CD4-positive, alpha-beta T cell (primary cell): Measurements from ENCODE around the gene C1orf185. TPM values are rescaled to one million over a fixed set of nuclear protein-coding genes. Genes with fewer than 3 reads are reported as not detected.

Experiments
- ATAC-seq: fragments of 200-7000 bp; cut with Tn5 transposase; one replicate; pipeline ENCODE4 v1.10.0; 2022; ENCODE audit warnings: mild to moderate bottlenecking; ENCODE audit not compliant: poor library complexity
- CTCF ChIA-PET: fragments of 350-600 bp; sonication (Branson Sonifier 250); formaldehyde crosslinking; loops from one replicate; lab custom pipeline; 2021; ENCODE audit warnings: antibody characterized with exemption, inconsistent platforms; lab: Charles Lee
- POLR2A ChIA-PET: fragments of 350-600 bp; sonication (Branson Sonifier 250); formaldehyde crosslinking; loops from one replicate; lab custom pipeline; 2021; ENCODE audit warnings: antibody characterized with exemption, inconsistent platforms; lab: Charles Lee
- DNase-seq, 14 experiments: peaks; one replicate each; pipeline ENCODE4 v3.0.0-alpha.2; 2013 to 2020; ENCODE audit warnings: mixed read lengths in 2 of 14
- H3K27ac ChIP-seq, 2 donors: one replicate each; pipeline versions ENCODE4 v1.5.1 to v1.7.0; 2013; ENCODE audit warnings: low read length in 2 of 2, low read depth in 1 of 2, mild to moderate bottlenecking in 1 of 2
- H3K27me3 ChIP-seq, 2 experiments: 1 replicate in 1 of 2; 2 replicates in 1 of 2; pipeline versions ENCODE4 v1.6.1 to v1.7.0; 2013; ENCODE audit warnings: low read length in 2 of 2, control low read depth in 1 of 2, mild to moderate bottlenecking in 1 of 2, moderate library complexity in 1 of 2; ENCODE audit not compliant: insufficient read depth in 2 of 2, control insufficient read depth in 1 of 2
- H3K36me3 ChIP-seq: one replicate; pipeline ENCODE4 v1.6.1; 2013; ENCODE audit warnings: low read length, control low read depth; ENCODE audit not compliant: insufficient read depth
- H3K4me1 ChIP-seq: one replicate; pipeline ENCODE4 v1.6.1; 2013; ENCODE audit warnings: low read length, control low read depth; ENCODE audit not compliant: insufficient read depth
- H3K4me3 ChIP-seq: one replicate; pipeline ENCODE4 v1.5.1; 2013; ENCODE audit warnings: mild to moderate bottlenecking, low read length, moderate library complexity
- H3K9me3 ChIP-seq, 2 experiments: 1 replicate in 1 of 2; 2 replicates in 1 of 2; pipeline versions ENCODE4 v1.6.1 to v1.7.0; 2013; ENCODE audit warnings: low read length in 2 of 2, mild to moderate bottlenecking in 2 of 2, control low read depth in 1 of 2, moderate library complexity in 1 of 2; ENCODE audit not compliant: control insufficient read depth in 1 of 2, insufficient read depth in 1 of 2
- H3K27ac Mint-ChIP-seq: one replicate; pipeline ENCODE4 v1.8.0; 2020; ENCODE audit warnings: mixed read lengths
- H3K27me3 Mint-ChIP-seq: one replicate; pipeline ENCODE4 v1.8.0; 2021; ENCODE audit warnings: mixed read lengths
- H3K36me3 Mint-ChIP-seq: one replicate; pipeline ENCODE4 v1.8.0; 2021; ENCODE audit warnings: low read depth, mixed read lengths
- H3K4me1 Mint-ChIP-seq: one replicate; pipeline ENCODE4 v1.8.0; 2021; ENCODE audit warnings: low read depth, mixed read lengths
- H3K4me3 Mint-ChIP-seq: one replicate; pipeline ENCODE4 v1.8.0; 2020; ENCODE audit warnings: mild to moderate bottlenecking, mixed read lengths
- H3K9me3 Mint-ChIP-seq: one replicate; pipeline ENCODE4 v1.8.0; 2020; ENCODE audit warnings: mixed read lengths
- intact Hi-C, 2 experiments: fragments of 100-400 bp; cut with DNase I in 1 of 2; cut with micrococcal nuclease in 1 of 2; formaldehyde crosslinking; loops; one replicate each; pipeline versions ENCODE4 v1.15.1 to v1.9.0; 2023 to 2025; cut with DNase I, micrococcal nuclease
- total RNA-seq, 174 experiments: library from RNA in 2 of 174; stranded (reverse) in 2 of 174; gene quantifications; one replicate each; pipeline ENCODE4 v1.2.3 and lab custom pipeline; 2021 to 2026
- TF ChIP-seq, protein P1 (sequence below): fragments of 200-600 bp; IDR thresholded peaks from one replicate; pipeline ENCODE4 v1.8.0; 2022; ENCODE audit warnings: antibody characterized with exemption, mild to moderate bottlenecking

C1orf185 gene
- total RNA-seq, 2 experiments from 2014 or later, result not detected

DNA sequence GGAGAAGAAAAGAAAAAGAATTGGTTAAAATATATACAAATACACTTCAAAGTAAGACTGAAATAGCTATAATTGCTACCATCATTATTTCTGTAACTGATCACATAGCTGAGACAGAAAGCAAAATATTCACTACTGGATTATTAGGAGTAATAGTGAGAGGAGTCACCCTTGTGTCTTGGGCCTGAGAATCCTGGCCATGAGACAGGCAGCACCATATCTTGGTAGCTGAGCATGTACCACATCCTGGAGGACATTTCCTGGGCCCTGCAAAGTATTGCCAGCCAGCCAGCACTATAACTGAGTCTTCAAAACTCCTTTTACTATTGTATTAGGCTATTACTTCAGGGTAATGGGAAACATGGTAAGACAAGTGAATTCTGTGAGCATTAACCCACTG lies 63.5 kb downstream of the C1orf185 start:
- no peaks in the 10 kb centered on the region for H3K27me3 ChIP-seq
- intact Hi-C loops, result no loop called here
- ATAC-seq (no peak), DNase-seq (no peak)
- POLR2A ChIA-PET, result no interaction called here
- no peak overlapping the region for H3K27ac ChIP-seq
- H3K4me1 ChIP-seq, result no peaks in the 10 kb centered on the region
- H3K27ac Mint-ChIP-seq, result no peak overlapping the region
- H3K36me3 ChIP-seq, result no peaks in the 10 kb centered on the region
- H3K9me3 ChIP-seq, result no peaks in the 10 kb centered on the region
- H3K4me3 ChIP-seq, result no peak overlapping the region
- TF ChIP-seq, protein P1, sequence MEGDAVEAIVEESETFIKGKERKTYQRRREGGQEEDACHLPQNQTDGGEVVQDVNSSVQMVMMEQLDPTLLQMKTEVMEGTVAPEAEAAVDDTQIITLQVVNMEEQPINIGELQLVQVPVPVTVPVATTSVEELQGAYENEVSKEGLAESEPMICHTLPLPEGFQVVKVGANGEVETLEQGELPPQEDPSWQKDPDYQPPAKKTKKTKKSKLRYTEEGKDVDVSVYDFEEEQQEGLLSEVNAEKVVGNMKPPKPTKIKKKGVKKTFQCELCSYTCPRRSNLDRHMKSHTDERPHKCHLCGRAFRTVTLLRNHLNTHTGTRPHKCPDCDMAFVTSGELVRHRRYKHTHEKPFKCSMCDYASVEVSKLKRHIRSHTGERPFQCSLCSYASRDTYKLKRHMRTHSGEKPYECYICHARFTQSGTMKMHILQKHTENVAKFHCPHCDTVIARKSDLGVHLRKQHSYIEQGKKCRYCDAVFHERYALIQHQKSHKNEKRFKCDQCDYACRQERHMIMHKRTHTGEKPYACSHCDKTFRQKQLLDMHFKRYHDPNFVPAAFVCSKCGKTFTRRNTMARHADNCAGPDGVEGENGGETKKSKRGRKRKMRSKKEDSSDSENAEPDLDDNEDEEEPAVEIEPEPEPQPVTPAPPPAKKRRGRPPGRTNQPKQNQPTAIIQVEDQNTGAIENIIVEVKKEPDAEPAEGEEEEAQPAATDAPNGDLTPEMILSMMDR, result no peak
- H3K4me3 Mint-ChIP-seq, result no peak overlapping the region
- CTCF ChIA-PET, result interaction anchor here (1.6 kb wide), 1 partner anchor 23 kb away, joined by 3 read pairs; no protein-coding TSS in a partner anchor
- no peaks in the 10 kb centered on the region for H3K27me3 Mint-ChIP-seq
- H3K36me3 Mint-ChIP-seq, result no peaks in the 10 kb centered on the region
- no peaks in the 10 kb centered on the region for H3K9me3 Mint-ChIP-seq
- H3K4me1 Mint-ChIP-seq, result peaks cover 8% of the 10 kb centered on the region

DNA sequence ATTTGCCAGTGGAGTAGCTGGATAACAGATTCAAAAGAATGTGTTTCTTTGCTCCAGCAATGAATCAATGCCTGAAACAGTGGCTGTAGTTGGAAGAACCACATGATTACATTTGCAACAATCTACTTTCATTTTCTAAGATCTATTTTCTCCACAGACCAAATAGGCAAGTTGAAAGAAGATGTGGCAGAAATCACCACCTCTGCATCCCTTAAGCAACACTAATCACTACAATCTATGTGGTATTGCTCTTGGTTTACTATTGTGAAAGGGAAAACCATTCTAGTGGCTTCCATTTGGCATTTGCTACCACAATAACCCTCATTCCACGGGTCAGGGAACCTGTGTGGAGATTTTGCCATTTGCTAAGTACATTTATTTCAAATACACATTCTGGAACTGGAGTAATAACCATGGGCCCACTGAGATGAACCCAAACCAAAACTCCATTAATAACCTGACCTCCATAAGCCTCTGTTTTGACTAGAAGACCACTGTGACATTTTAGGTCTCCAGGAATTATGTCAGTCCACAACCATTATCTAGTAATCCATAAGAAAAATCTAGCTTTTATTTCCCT lies 66.3 kb downstream of the C1orf185 start:
- no peaks in the 10 kb centered on the region for H3K27me3 Mint-ChIP-seq
- no peak overlapping the region for H3K4me3 ChIP-seq
- H3K27ac ChIP-seq, result no peak overlapping the region
- TF ChIP-seq, protein P1, result no peak
- ChIA-PET CTCF (no interaction called here), POLR2A (no interaction called here)
- no peaks in the 10 kb centered on the region for H3K9me3 Mint-ChIP-seq
- H3K27me3 ChIP-seq, result no peaks in the 10 kb centered on the region
- no peaks in the 10 kb centered on the region for H3K4me1 ChIP-seq
- H3K36me3 ChIP-seq, result no peaks in the 10 kb centered on the region
- H3K4me3 Mint-ChIP-seq, result no peak overlapping the region
- no peak overlapping the region for H3K27ac Mint-ChIP-seq
- H3K4me1 Mint-ChIP-seq, result peaks cover 16% of the 10 kb centered on the region
- ATAC-seq (no peak), DNase-seq (no peak)
- no peaks in the 10 kb centered on the region for H3K36me3 Mint-ChIP-seq
- intact Hi-C loops, result no loop called here
- no peaks in the 10 kb centered on the region for H3K9me3 ChIP-seq

DNA sequence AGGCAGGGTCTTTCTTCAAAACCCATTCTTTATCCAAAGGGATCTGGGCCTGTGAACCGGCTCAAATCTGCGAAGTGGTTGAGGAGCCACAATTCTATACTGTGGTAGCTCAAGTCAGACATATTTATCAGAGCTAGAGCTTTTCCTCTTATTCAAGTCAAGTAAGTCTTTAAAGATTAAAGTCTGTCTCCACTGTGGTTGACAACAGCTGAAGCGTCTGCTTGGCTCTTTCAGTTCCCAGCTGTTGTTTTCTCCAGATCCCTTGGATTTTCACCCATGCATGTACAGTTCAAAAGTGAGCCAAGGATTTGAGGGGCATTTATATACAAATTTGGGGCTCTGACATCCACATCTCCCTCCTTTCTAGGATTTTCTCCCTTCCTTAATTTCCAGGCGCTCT lies 66.9 kb downstream of the C1orf185 start:
- no peak overlapping the region for H3K27ac ChIP-seq
- TF ChIP-seq, protein P1, result no peak
- Mint-ChIP-seq H3K27ac (no peak overlapping the region), H3K9me3 (no peaks in the 10 kb centered on the region), H3K4me3 (no peak overlapping the region), H3K36me3 (no peaks in the 10 kb centered on the region), H3K27me3 (peaks cover 4% of the 10 kb centered on the region), H3K4me1 (peaks cover 19% of the 10 kb centered on the region)
- ChIA-PET CTCF (no interaction called here), POLR2A (no interaction called here)
- H3K4me3 ChIP-seq, result no peak overlapping the region
- intact Hi-C loops, result no loop called here
- H3K9me3 ChIP-seq, result no peaks in the 10 kb centered on the region
- no peaks in the 10 kb centered on the region for H3K4me1 ChIP-seq
- ATAC-seq, result no peak
- no peaks in the 10 kb centered on the region for H3K36me3 ChIP-seq
- no peak for DNase-seq
- H3K27me3 ChIP-seq, result no peaks in the 10 kb centered on the region
